Mucosa of gallbladder (tissue), 1 donor: ENCODE measurements around the gene MAFG. TPM values are rescaled to one million over a fixed set of nuclear protein-coding genes. Genes with fewer than 3 reads are reported as not detected.

Experiments
- DNase-seq: peaks from one replicate; pipeline ENCODE4 v3.0.0-alpha.2; 2020; ENCODE audit warnings: low spot score
- total RNA-seq: library from RNA; stranded (reverse); gene quantifications from one replicate; pipeline ENCODE4 v1.2.1, GENCODE V29; 2021
- donor health status: DM: no; HTN: no; CAD: no.

MAFG gene
- total RNA-seq, 1 donor from 2014 or later = 31.6 TPM

DNA sequence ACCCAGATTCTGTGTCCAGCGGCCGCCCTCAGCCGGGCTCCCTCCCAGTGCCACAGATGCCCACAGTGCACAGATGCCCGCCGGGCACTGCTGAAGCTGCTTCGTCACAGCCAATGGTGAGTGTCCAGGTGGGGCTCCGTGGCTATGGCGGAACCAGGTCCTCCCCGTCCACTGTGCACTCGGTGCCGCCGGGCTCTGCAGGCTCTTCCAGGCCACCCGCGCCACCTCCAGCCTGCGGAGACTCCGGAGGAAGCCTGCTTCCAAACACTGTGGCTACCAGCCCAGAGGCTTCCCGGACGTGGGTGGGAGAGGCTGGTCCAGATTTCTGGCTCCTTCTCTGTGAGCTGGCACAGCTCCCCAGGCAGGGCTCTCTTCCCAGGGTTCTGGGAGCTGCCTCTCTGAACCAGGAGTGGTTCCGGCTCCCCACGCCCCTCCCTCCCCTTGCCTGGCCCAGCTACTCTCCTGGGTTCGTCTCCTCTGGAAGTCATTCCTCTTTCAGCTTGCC lies 12.4 kb upstream of the MAFG start:
- no peak for DNase-seq

DNA sequence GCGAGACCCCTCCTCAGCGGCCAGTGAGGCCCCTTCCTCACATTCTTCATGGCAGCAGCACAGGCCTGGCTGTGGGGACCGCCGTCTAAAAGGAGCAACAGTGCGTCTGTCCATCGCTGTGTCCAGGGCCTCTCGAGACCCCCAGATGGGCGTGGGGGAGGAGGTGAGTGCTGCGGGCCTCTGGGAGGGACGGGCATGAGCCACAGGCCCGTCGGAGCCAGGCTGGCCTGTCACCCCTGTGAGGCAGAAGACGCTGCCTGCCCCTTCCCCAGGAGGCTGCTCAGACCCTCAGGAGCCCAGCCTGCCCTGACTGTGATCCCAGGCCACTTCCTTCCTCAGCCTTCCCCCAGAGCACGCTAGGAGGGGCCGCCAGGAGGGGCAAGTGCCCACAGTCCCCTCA lies 11.7 kb upstream of the MAFG start:
- DNase-seq = no peak

DNA sequence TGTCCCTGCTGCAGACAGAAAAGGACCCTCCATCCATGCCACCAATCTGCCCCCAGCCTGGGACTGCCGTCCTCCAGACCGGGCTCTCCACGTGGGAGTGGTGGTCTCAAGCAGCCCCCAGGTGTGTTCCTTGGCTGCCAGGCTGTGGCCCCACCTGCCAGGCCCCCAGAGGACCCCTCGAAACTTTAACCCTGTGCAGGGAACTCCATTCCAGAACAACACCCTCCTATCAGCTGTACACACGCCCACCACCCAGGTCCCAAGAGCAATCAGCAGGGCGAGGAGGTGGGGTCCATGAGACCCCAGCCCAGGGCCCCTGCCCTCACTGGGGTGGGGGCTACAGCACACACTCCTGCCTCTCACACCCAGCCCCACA lies 8.2 kb upstream of the MAFG start:
- no peak for DNase-seq

DNA sequence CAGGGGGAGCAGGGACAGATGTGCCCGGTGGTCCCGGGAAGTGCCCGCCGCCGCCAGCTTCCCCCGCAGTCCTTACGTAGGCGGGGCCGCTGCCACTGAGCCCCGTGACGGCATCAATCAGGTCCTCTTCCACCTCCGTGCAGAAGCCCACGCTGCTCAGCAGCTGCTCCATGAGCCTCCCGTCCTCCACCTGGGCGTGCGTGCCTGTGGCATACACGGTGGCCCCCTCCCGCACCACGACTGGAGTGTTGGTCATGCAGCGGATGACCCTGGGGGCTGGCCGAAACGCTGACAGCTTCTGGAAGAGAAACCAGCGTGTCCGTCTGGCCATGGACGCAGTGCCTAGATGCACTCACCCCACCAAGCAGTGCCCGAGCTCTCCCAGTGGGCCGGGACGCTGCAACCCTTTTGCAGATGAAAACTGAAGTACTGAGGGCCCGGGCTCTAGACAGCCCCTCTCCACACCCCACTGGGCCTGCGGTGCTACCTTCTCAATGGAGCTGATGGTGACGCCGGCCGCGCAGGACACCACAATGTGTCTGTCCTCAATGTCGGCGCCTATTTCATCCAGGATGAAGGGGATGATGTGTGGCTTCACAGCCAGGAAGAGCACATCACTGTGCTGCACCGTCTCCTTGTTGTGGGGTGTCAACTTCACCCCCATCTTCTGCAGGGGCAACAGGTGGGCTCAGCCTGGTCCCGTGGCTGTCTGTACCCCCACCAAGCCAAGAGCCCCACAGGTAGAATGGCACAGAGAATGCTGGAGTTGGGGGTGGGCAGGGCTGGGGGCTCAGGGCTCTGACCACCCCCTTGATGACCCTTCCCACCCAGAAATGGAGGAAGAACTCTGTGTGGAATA lies 7.5 kb upstream of the MAFG start:
- DNase-seq = no peak

DNA sequence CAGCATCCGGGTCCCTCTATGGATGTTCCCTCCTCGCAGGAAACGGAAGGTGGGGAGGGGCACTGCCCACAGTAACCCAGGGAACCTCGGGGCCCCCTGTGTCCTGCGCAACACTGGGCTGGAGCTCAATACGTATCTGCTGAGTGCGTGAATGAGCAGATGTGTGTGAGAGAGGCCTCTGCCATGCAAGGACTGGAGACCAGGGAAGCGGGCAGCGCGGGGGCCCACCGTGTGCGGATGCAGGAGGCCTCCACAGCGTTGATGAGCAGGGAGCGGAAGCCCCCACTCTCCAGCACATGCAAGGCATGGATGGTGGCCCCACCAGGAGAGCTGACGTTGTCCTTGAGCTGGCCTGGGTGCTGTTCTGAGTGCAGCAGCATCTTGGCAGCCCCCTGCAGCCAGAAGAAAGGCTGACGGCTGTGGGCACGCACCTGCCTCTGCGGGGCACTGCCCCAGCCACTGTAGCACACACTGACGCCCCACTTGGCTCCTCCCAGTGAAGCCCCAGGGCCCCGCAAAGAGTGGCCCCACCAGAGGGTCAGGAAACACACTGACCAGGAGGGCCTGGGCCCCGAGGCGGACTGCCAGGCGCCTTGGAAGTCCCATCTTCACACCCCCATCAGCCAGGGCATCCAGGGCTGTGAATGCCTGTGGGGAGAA lies 6.7 kb upstream of the MAFG start:
- DNase-seq = no peak

DNA sequence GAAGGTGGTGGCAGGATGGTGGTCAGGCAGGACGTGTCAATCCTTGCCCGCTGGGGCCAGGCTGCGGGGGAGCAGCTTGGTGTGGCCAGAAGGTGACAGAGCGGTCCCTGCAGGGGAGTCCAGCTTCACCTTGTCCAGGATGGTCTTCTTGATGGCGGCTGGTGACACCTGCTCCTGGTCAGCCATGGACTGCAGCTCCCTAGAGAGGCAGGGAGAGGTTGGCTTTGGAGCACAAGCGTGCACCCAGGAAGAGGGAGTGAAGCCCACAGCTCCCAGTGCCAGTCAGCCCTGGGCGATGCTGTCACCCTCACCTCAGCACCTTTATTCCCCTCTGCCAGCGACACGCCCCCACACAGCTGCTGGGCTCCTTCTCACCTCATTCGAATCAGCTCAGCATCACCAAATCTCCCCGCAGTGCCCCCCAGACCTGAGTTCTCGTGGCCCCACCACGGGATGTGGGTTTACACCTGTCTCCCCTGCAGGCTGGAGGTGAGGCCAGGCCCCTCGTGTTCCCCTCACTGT lies 5.7 kb upstream of the MAFG start:
- no peak for DNase-seq

DNA sequence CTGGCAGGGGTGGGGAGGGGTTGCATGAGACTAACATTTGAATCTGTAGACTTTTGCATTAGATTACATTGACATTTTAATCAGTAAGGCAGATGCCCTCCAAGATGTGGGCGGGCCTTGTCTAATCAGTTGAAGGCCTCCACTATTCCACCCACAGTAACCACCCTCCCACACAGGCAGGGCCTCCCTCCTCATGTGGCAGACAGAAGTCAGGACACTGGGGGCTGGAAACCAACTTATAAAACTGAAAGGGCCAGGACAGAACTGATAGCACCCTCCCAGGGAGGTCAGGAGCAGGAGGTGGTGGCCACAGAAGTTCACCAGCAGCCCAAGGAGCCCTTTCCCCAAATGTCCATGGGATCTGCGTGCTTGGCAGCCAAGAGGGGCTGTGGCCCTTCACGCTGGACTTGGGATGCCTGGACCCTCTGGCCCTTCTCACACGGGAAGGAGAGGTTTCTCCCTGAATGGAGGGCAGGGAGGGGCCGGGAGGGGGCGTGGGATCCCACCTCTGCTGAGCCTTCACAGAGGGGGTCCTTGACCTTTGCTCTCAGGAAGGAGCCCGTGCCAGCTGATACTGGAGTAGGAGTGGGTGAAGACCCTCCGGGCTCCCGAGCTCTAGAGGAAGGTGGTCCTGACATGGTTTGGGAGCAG lies 4.9 kb upstream of the MAFG start:
- no peak for DNase-seq

DNA sequence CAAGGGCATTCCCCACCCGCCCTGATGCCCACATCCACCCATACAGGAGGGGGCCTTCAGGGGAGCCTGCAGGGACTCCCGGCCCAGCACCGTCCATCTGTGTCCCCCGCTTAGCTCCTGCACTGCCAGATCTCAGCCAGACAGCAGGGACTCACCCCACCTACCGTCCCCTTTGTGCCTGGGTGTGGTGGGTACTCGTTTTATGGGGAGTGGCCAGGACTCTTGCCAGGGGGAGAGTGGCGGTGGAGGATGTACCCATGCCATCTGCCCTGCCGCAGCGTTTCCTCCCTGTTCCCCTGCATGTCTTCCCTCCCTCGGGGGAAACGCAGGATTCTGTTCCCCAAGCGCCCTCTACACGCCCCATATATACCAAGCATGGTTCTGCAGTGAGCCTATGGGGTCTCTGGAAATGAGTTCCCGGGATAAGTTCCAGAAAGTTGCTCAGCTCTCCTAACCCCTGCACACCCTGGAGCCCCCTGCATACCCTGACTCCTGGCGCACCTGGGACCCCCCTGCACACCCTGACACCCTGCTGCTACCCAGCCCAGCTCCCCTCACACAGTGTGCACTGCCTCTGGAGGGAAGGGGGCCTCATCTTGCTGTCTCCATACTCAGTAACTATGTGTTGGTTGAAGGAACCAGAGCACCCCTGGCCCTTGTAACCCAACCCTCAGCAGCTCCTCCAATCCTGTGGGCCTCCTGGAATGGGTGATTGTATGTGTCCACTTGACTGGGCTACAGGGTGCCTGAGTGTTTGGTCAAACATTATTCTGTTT lies 4.2 kb upstream of the MAFG start:
- no peak for DNase-seq

DNA sequence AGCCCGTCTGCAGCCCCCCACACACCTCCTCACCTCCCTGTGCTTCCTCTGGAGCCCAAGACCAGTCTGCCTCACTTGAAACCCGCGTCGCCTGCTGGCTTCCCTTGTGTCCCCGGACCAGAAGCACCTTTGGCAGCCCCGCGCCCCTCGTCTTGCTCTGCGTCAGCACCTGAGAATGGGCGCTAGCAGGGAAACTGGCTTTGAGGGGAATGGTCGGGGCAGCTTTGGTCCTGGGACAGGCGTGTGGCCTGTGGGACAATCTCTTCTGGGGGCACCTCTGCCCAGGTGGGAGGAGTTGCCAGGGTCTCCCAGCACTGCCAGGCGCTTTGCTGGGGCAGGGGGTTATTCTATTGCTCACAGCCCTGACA lies 3.6 kb upstream of the MAFG start:
- no peak for DNase-seq

DNA sequence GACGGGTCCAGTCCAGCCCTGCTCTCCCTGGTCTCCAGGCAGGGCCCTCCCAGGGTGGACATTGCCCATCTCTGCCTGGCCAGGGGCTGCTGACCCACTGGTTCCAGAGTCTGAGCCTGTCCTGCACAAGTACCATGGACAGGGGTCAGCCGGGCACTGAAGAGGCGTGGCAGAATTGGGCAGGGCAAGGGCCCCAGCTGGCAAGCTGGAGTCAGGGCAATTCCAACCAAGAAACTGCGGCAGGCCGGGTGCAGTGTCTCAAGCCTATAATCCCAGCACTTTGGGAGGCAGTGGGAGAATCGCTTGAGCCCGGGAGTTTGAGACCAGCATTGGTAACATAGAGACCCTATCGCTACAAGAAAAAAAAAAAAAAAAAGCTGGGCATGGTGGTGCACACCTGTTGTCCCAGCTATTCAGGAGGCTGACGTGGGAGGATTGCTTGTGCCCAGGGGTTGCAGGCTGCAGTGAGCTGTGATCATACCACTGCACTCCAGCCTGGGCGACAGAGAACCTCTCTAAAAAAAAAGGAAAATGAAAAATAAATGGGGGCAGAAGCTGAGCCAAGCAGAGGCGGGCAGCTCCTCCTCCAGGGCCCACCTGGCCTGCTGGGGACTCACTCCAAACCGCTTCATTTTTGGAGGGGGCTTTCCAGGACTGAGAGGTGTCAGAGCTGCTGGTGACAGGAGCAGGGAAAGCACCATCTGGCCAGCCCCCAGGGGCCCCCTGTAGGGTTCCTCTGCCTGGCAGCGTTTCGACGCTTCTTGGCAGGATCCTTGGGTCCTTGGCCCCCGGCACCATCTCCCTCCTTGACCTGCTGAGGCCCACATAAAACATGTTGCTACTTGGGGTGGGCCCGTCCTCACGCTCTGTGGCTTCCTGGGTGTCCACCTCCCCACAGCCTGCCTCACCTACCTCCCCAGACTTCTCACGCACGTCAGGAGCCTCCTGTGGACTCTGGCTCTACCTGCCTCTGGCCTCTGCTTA lies 2.9 kb upstream of the MAFG start:
- no peak for DNase-seq

DNA sequence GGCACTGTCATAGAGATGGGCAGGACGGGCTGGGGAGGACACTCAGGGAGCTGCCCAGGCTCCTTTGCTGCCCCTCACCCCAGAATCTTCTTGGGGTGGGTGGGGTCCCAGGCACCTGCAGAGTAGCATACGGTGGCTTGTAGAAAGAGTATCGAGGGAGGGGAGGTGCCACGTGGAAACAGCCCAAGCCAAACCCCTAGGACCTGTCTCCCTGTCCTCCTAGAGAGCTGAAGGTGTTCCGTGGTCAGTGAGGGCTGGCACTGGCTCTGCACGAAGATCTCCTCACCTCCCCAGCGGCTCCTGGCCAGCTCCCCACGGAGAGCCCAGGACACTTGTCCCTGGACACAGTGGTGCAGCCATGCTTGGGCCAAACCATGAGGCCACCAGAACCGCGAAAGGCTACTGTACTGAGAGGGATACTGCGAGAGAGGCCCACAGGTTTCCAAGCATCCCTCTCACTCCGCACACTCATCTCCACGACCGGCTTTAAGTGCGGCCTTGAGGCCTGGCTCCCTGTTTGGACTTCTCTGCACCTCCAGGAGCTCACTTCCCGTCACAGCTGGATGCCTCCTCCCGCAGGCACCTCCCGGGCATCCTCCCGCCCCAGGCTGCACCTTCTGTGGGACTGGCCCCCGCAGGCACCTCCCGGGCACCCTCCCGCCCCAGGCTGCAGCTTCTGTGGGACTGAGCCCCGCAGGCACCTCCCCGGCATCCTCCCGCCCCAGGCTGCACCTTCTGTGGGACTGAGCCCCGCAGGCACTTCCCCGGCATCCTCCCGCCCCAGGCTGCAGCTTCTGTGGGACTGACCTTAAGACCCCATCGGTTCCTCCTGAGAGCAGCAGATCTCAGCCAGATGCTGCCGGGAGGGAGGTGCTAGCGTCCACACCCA lies 2.0 kb upstream of the MAFG start:
- no peak for DNase-seq

DNA sequence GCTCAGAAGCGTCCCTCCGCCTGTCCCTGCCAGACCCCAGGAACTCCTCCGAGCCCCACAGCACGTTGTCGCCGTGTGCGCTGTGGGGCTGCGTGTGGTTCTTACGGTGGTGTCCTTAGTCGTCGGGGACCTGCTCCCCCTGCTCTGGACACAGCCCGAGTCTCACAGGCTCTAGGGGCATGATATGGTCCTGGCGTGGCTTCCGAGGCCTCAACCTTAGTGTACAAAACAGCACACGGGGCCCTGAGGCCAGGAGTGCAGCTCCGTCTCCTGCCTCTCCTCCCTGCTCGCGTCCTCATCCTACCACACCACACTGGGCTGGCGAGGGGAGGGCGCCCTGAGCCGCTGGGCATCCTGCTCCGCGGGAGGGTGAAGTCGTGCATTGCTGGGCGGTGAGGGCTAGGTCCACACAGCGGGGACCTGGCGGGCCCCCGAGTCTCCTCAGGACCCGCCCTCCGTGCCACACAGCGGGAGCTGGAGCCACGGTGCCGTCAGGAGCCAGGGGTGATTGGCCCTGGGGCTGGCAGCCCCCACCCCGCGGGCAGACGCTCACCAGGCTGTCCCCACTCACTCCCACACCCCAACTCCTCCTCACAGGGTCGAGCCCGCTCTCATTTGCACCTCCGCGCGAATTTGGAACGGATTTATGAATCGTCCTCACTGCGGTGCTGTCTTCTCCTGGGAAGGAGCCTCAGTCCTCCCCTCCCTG lies 1.2 kb upstream of the MAFG start:
- DNase-seq = no peak

DNA sequence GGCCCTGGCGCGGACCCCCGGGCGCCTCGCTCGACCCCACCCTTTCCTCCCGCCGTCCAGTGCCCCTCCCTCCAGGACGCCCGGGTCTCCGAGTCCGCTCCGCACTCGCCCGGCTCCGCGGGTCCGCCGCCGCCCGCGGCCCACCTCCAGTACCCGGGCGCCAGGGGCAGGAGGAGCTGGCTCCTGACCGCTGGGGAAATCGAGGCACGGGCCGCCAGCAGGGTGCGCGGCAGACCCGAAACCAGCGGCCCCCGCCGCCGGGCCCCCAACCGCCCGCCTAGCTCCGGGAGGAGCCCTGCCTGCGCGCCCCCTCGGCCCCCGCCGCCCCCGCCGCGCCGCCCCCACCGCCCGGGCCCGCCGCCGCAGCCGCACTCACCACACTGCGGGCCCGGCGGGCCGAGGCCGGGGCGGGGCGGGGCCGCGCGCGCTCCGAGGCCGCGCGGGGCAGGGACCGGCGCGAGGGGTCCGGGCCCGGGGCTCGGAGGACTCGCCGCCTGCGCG lies 333 bp downstream of the MAFG start:
- DNase-seq = no peak

DNA sequence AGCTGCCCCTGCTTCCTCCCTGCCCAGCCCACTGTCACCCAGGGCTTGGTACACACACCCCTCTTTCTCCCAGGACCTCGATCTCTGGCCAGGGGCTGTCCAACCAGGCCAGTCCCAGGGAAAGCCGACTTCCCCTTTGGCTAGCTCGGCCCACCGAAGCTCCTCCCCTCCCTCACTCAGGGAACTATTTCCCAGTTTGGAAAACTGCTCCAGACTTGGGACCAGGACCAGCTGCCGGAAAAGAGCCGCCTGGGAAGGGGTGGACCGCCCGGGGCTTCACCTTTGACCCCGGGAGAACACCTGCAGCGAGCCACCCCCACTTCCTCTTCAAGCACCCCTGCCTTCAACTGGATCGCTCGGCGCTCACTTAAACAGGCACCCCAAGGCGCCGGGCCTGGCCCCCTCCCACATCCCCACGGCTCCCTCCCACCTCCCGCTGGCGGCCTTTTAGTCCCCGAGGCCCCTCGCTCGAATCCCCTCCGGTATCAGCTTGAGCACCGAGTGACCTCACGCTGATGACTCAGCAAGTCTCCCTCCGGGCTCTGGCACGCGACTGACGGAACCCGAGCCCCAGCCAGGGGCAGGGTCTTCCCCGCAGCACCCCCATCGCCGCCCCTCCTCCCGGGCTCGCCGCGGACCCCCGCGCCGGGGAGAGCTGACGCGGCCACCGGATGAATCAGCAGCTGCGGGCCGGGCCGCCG lies 934 bp downstream of the MAFG start:
- DNase-seq = peak; percentile 85

DNA sequence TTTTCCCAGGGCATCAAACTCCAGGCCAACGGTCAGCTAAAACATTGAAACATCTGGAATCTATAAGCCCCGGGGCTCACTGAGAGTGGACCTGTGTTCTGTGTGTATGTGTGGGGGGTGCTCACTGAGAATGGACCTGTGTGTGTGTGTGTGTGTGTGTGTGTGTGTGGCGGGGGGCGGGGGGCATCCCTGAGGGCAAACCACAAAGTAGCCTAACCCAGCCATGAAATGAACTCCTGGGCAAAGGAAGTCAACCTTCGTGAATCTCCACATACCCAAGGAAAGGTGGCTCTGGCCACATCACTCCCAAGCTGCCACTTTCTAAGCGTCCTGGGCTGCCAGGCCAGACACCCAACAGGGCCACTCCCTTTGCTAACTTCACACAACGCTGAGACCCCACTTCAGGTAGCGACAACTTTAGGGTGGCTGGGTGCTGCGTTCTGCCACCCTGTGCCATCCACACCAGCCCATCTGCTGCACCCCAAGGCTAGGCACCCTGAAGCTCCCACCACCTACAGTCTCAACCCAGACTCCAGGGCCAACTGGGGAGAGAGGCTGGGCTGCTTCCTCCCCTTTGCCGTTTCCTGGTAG lies 1.6 kb downstream of the MAFG start:
- no peak for DNase-seq

DNA sequence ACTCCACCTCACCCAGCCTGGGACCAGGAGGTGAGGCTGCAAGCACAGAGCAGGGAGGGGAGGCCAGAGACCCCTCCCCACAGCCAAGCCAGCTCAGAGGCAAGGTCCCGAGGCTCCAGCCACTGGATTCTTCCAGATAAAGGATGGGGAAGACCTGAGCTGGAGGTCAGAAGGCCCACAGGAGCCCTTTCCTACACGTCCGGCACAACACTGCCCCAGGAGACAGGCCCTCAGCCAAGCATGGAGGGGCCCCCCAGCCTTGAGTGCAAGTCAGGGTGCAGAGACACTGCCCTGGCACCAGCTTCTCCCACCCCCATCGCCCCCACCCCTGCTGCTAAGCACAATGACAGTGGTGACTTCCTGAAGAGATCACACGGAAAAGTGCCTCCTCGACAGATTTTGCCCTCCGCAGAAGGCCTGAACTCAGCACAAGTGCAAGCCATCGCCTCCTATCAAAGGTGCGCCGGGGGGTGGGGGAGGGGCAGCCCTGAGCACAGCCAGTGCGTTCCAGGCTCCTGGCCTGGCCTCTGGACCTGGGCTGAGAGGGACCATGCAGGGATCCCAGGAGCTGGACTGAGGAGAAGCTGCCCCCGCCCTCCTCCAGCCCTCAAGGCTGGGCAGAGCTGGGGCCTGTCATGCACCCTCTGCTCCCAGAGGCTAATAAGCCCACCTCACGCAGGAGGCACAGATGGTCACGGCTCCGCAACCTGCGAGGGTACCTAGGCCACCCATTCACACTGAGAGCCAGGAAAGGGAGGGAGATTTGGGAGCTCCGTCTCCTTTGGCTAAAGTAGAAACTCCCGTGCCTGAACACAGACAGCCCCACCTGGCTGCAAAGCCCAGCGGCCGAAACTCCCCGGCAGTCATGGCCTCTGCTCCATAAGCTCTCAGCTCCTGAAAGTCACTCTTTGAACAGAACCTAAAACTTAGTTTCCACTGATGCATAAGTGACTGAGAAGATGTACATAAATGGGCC lies 2.7 kb downstream of the MAFG start:
- no peak for DNase-seq
